NCI-H82 treated with DMSO at 0.1 percent for 48 hours (cell line): ENCODE data around the gene TYROBP.
A peak's percentile ranks its signal among the peaks of the same experiment; 100 is the strongest.
"Not testable (repeated sequence)": the region's sequence is repeated elsewhere in the genome, so short reads cannot be mapped to it uniquely, and the experiment has no call there.

ENCODE experiments used
- DNase-seq: peaks from one replicate; lab custom pipeline; 2025; ENCODE audit not compliant: unreplicated experiment; lab: John Stamatoyannopoulos, UW

The TYROBP gene

DNA sequence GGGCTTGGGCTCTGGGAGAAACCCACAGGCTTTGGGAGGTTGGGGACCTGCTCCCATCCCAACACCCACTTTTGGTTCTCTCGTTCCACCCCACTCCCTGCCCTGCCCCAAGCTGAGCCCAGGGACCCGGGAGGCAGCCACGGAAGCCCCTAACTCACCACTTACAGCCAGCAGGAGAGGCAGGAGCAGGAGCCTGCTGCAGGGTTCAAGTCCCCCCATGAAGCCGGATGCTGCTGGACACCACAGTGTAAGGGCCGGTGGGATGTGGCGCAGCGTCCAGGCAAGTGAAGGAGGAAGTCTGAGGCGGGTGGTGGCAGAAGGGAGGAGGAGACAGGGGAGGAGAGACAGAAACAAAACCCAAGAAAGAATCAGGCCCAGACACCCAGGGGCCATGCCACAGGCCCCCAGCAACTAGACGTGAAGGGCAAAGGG, at the start of gene TYROBP:
TSS of gene TYROBP (minus strand) at position 286 of the 432 bp plus-strand sequence. CDS start at position 219, 67 bp downstream.
- DNase-seq, result no peak

DNA sequence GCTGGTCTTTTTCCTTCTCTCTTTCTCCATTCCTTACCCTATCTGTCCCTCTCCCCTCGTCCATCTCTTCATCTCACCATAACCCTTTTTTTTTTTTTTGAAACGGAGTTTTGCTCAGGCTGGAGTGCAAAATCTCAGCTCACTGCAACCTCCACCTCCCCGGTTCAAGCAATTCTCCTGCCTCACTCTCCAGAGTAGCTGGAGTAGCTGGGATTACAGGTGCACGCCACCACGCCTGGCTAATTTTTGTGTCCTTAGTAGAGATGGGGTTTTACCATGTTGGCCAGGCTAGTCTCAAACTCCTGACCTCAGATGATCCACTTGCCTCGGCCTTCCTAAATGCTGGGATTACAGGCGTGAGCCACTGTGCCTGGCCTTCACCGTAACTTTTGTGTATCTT, 49.3 kb upstream of the TYROBP start:
- DNase-seq, result not testable (repeated sequence)

- DNase-seq, result peak; percentile 24
These were observed 48.0 kb upstream of the TYROBP start for GRCh38 chr19:35955881-35956634.

GRCh38 chr19:35949131-35949530, 41.0 kb upstream of the TYROBP start:
- DNase-seq, result no peak

DNA sequence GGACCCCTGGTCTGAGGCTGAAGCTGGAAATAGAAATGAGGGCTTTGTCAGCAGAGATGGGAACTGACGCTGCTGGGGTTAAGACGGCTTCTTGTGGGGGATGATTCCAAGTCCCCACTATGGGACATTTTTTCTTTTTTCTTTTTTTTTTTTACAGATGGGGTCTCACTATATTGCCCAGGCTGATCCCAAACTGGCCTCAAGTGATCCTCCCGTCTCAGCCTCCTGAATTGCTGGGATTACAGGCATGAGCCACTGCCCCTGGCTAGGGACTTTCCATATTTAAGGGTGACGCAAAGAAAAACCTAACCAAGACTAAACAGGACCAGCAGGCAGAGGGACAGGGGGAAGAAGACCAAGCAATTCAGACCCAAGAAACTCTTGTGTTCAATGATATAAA, 38.1 kb upstream of the TYROBP start:
- DNase-seq, result no peak

- DNase-seq, result no peak
These were observed 37.2 kb upstream of the TYROBP start for GRCh38 chr19:35945121-35945790.

DNA sequence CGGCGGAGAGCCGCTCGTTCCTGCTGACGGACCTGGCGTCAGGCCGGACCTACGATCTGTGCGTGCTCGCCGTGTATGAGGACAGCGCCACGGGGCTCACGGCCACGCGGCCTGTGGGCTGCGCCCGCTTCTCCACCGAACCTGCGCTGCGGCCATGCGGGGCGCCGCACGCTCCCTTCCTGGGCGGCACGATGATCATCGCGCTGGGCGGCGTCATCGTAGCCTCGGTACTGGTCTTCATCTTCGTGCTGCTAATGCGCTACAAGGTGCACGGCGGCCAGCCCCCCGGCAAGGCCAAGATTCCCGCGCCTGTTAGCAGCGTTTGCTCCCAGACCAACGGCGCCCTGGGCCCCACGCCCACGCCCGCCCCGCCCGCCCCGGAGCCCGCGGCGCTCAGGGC, 36.5 kb upstream of the TYROBP start:
- DNase-seq, result no peak

DNA sequence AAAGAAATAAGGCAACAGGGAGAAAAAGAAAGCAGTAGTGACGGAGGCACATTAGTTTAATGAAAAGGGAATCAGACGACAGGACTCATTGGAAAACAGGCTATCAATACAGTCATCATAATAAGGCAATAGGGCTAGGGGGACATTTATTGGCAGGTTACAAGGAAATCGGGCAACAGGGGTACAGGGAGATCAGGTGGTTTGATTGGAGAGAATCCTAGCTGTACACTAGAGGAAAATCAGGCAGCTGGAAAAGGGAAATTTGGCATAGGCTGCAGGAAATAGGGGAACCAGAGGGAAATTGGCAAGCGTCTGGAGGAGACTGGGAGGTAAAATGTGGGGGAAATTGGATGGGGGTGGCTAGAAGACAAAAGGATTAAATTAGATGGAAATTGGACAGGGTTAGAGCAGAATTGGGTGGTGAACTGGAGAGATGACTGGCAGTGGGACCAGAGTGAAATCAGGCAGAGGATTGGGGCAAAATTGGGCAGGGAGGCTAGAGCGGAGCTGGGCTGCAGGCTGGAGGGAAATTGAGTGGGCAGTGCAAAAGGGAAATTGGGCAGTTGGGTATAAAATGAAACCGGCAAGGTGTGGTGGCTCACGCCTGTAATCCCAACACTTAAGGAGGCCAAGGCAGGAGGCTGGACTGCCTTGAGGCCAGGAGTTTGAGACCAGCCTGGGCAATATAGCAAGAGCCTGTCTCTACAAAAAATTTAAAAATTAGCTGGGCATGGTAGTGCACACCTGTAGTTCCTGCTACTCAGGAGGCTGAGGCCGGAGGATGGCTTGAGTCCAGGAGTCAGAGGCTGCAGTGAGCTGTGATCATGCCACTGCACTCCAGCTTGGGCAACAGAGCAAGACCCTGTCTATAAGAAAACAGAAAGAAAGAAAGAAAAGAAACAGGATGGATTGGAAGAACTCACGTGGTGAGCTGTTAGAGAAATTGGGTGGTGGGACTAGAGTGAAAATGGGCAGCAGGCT, 35.5 kb upstream of the TYROBP start:
- DNase-seq, result no peak

- no peak for DNase-seq
These were observed 34.1 kb upstream of the TYROBP start for GRCh38 chr19:35942235-35942634.

DNA sequence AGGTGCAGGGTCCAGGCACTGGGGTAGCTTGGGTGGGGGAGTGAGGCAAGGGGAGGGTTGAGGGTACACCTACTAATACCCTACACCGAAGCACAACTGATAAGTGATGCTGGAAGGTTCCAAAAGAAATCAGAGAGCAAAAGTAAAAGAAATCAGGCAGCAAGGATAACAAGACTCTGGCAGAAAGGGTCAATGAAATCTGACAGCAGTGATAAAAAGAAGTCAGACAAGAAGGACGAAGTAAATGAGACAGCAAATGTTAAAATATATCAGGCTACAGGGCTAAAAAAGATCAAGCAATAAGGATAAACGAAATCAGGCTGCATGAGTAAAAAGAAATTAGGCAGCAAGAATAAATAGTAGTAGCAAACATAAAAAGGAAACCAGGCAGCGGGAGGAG, 32.7 kb upstream of the TYROBP start:
- DNase-seq, result no peak

DNA sequence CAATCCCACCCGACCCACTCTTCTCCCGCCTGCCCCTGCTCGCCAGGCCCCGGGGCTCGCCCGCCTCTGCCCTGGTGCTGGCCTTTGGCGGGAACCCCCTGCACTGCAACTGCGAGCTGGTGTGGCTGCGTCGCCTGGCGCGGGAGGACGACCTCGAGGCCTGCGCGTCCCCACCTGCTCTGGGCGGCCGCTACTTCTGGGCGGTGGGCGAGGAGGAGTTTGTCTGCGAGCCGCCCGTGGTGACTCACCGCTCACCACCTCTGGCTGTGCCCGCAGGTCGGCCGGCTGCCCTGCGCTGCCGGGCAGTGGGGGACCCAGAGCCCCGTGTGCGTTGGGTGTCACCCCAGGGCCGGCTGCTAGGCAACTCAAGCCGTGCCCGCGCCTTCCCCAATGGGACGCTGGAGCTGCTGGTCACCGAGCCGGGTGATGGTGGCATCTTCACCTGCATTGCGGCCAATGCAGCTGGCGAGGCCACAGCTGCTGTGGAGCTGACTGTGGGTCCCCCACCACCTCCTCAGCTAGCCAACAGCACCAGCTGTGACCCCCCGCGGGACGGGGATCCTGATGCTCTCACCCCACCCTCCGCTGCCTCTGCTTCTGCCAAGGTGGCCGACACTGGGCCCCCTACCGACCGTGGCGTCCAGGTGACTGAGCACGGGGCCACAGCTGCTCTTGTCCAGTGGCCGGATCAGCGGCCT, 32.1 kb upstream of the TYROBP start:
- no peak for DNase-seq

- DNase-seq, result no peak
These were observed 31.4 kb upstream of the TYROBP start for GRCh38 chr19:35939307-35940077.

- DNase-seq, result no peak
These were observed 30.5 kb upstream of the TYROBP start for GRCh38 chr19:35938282-35939224.

- DNase-seq, result no peak
These were observed 29.5 kb upstream of the TYROBP start for GRCh38 chr19:35937345-35938281.

GRCh38 chr19:35936738-35937268, 28.7 kb upstream of the TYROBP start:
- DNase-seq, result no peak

- DNase-seq, result peak; percentile 70
These were observed 28.0 kb upstream of the TYROBP start, which contains the start of gene LRFN3 for GRCh38 chr19:35935911-35936737. Gene LRFN3, plus strand, starts transcription at chr19:35936374. Its CDS starts 3,052 bp downstream, at chr19:35939426.
